Prostate gland (tissue), 2 donors: ENCODE results near the gene GOLT1A.

Experiments used
- POLR2A ChIP-seq: fragments of 450-650 bp; IDR thresholded peaks from one replicate; pipeline ENCODE4 v1.6.1; 2016; ENCODE audit warnings: antibody characterized with exemption, mild to moderate bottlenecking
- POLR2AphosphoS5 ChIP-seq: sonication (generic); formaldehyde crosslinking; IDR thresholded peaks from one replicate; pipeline ENCODE4 v1.6.1; 2017; ENCODE audit warnings: antibody characterized with exemption
- TF ChIP-seq, protein P1 (sequence below), 4 experiments: fragments of 200-600 bp in 2 of 4; fragments of 450-650 bp in 2 of 4; sonication (generic) in 2 of 4; IDR thresholded peaks; 1 replicate in 3 of 4; 2 replicates in 1 of 4; pipeline ENCODE4 v1.5.1; 2016 to 2019; ENCODE audit warnings: antibody characterized with exemption in 4 of 4, mild to moderate bottlenecking in 2 of 4, moderate library complexity in 2 of 4

GRCh38 chr1:204227996-204228785 lies 14.4 kb upstream of the GOLT1A start:
- TF ChIP-seq, protein P1, sequence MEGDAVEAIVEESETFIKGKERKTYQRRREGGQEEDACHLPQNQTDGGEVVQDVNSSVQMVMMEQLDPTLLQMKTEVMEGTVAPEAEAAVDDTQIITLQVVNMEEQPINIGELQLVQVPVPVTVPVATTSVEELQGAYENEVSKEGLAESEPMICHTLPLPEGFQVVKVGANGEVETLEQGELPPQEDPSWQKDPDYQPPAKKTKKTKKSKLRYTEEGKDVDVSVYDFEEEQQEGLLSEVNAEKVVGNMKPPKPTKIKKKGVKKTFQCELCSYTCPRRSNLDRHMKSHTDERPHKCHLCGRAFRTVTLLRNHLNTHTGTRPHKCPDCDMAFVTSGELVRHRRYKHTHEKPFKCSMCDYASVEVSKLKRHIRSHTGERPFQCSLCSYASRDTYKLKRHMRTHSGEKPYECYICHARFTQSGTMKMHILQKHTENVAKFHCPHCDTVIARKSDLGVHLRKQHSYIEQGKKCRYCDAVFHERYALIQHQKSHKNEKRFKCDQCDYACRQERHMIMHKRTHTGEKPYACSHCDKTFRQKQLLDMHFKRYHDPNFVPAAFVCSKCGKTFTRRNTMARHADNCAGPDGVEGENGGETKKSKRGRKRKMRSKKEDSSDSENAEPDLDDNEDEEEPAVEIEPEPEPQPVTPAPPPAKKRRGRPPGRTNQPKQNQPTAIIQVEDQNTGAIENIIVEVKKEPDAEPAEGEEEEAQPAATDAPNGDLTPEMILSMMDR (IDR thresholded peaks at IDR 0.05), result no peak
- TF ChIP-seq POLR2A (no peak), POLR2AphosphoS5 (no peak)
